DND-41 (cell line): ENCODE data around the gene RPRD2.

Source experiments
- ATAC-seq: fragments of 200-7000 bp; cut with Tn5 transposase; 3 replicates; pipeline ENCODE4 v1.9.1; 2021; ENCODE audit warnings: low read depth; ENCODE audit not compliant: insufficient read depth
- DNase-seq: peaks from one replicate; pipeline ENCODE4 v3.0.0-alpha.2; 2020
- H2AFZ ChIP-seq: 2 replicates; pipeline ENCODE4 v1.6.0; 2012; ENCODE audit warnings: low read depth, low read length
- H3K27ac ChIP-seq: 2 replicates; pipeline ENCODE4 v1.5.1; 2012; ENCODE audit warnings: low read length, inconsistent platforms
- H3K27me3 ChIP-seq: fragments of 200-600 bp; sonication (generic); 2 replicates; pipeline ENCODE4 v1.6.0; 2012; ENCODE audit warnings: low read length, mild to moderate bottlenecking, inconsistent platforms; ENCODE audit not compliant: insufficient read depth, poor library complexity
- H3K36me3 ChIP-seq: 2 replicates; pipeline ENCODE4 v1.5.1; 2012; ENCODE audit warnings: low read length, inconsistent platforms; ENCODE audit not compliant: insufficient read depth
- H3K4me1 ChIP-seq: 2 replicates; pipeline ENCODE4 v1.5.1; 2012; ENCODE audit warnings: mild to moderate bottlenecking, low read length; ENCODE audit not compliant: insufficient read depth
- H3K4me2 ChIP-seq: 2 replicates; pipeline ENCODE4 v1.6.0; 2012; ENCODE audit warnings: mild to moderate bottlenecking, moderate library complexity, low read length, inconsistent platforms; ENCODE audit not compliant: insufficient read depth
- H3K4me3 ChIP-seq, 2 experiments: fragments of 200-600 bp in 1 of 2; shearing (Covaris generic) in 1 of 2; 2 replicates each; pipeline ENCODE4 v1.5.1; 2012 to 2016; ENCODE audit warnings: inconsistent platforms in 2 of 2, low read length in 2 of 2, mild to moderate bottlenecking in 2 of 2, low read depth in 1 of 2, moderate library complexity in 1 of 2
- H3K79me2 ChIP-seq: 2 replicates; pipeline ENCODE4 v1.6.0; 2012; ENCODE audit warnings: low read length, inconsistent platforms; ENCODE audit not compliant: insufficient read depth
- H3K9ac ChIP-seq: 2 replicates; pipeline ENCODE4 v1.6.0; 2012; ENCODE audit warnings: low read depth, mild to moderate bottlenecking, inconsistent platforms, low read length, moderate library complexity
- H3K9me3 ChIP-seq: 2 replicates; pipeline ENCODE4 v1.5.1; 2012; ENCODE audit warnings: low read length, moderate library complexity, mild to moderate bottlenecking, inconsistent platforms; ENCODE audit not compliant: insufficient read depth, severe bottlenecking
- H4K20me1 ChIP-seq: 2 replicates; pipeline ENCODE4 v1.6.0; 2012; ENCODE audit warnings: low read length; ENCODE audit not compliant: insufficient read depth
- EZH2 ChIP-seq: IDR thresholded peaks from 3 replicates; pipeline ENCODE4 v1.6.1; 2012; ENCODE audit warnings: borderline replicate concordance, low read depth, mild to moderate bottlenecking, moderate library complexity, low read length, inconsistent platforms; ENCODE audit not compliant: severe bottlenecking
- TF ChIP-seq, protein P1 (sequence below): IDR thresholded peaks from 2 replicates; pipeline ENCODE4 v1.5.1; 2012; ENCODE audit warnings: borderline replicate concordance, low read length, moderate library complexity, mild to moderate bottlenecking; ENCODE audit not compliant: poor library complexity, severe bottlenecking; ENCODE audit errors: extremely low read depth

Gene RPRD2

DNA sequence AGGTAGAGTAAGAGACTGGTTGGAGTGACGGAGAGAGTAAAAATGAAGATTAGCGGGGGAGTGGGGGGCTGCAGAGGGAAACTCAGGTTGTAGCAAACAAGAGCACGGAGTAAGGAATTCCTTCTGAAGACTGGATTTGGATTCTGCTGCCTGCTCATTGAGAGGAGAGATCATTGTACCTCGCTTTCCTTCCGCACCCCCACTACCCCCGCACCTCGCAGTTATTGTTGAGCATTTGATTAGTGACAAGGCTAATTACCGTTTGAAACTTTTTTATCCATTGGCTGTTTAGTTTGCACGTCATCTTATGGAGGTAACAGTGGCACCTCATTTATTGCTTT, 42.2 kb upstream of the RPRD2 start:
- Histone ChIP-seq H3K79me2 (peaks cover 58% of the 10 kb centered on the region), H3K27ac (peak overlapping the region; percentile 93), H3K36me3 (peaks cover 34% of the 10 kb centered on the region), H3K9me3 (no peaks in the 10 kb centered on the region), H3K27me3 (no peaks in the 10 kb centered on the region), H3K9ac (peak overlapping the region; percentile 72), H3K4me1 (peaks cover 35% of the 10 kb centered on the region), H4K20me1 (0 out of 2 replicates have a peak, but pooled peaks cover 15% of the 10 kb centered on the region), H3K4me2 (peak overlapping the region; percentile 73), H2AFZ (peak overlapping the region; percentile 87), H3K4me3 (peak overlapping the region; percentile 52 to 81)
- ATAC-seq, result no peak
- DNase-seq, result no peak
- TF ChIP-seq, protein P1, sequence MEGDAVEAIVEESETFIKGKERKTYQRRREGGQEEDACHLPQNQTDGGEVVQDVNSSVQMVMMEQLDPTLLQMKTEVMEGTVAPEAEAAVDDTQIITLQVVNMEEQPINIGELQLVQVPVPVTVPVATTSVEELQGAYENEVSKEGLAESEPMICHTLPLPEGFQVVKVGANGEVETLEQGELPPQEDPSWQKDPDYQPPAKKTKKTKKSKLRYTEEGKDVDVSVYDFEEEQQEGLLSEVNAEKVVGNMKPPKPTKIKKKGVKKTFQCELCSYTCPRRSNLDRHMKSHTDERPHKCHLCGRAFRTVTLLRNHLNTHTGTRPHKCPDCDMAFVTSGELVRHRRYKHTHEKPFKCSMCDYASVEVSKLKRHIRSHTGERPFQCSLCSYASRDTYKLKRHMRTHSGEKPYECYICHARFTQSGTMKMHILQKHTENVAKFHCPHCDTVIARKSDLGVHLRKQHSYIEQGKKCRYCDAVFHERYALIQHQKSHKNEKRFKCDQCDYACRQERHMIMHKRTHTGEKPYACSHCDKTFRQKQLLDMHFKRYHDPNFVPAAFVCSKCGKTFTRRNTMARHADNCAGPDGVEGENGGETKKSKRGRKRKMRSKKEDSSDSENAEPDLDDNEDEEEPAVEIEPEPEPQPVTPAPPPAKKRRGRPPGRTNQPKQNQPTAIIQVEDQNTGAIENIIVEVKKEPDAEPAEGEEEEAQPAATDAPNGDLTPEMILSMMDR, result no peak
- no peak for TF ChIP-seq EZH2

- H3K27me3 ChIP-seq, result no peaks in the 10 kb centered on the region
- H3K36me3 ChIP-seq, result peaks cover 39% of the 10 kb centered on the region
- H3K9me3 ChIP-seq, result no peaks in the 10 kb centered on the region
- peak overlapping the region; percentile 52 to 81; a peak in 3 of 4 replicates for H3K4me3 ChIP-seq
- H3K4me1 ChIP-seq, result peaks cover 35% of the 10 kb centered on the region
- H3K27ac ChIP-seq, result peak overlapping the region; percentile 93
- H2AFZ ChIP-seq, result no peak overlapping the region
- H3K79me2 ChIP-seq, result peaks cover 60% of the 10 kb centered on the region
- ATAC-seq (no peak), DNase-seq (no peak)
- TF ChIP-seq EZH2, result no peak
- TF ChIP-seq, protein P1, result no peak
- H3K4me2 ChIP-seq, result peak overlapping the region; percentile 73
- peak overlapping the region; percentile 72 for H3K9ac ChIP-seq
- peaks cover 17% of the 10 kb centered on the region; the same call in 1 of the 2 replicates for H4K20me1 ChIP-seq
These were observed 41.6 kb upstream of the RPRD2 start for GRCh38 chr1:150322310-150322709.

DNA sequence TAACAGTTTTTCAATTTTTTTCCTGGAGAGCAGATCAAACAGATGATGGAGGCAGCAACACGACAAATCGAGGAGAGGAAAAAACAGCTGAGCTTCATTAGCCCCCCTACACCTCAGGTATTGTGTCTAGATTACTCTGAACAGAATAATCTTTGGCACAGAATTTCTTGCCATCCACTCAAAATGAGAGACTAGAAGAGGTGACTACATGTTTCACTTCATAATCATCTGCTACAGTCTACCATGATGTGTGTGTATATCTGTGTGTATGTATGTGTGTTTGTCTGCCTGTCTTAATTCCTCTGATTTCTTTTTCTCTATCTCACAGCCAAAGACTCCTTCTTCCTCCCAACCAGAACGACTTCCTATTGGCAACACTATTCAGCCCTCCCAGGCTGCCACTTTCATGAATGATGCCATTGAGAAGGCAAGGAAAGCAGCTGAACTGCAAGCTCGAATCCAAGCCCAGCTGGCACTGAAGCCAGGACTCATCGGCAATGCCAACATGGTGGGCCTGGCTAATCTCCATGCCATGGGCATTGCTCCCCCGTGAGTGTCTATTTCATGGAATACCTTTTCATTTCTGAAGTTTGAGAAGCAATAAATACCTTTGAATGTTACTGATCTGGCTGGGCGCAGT, 31.2 kb upstream of the RPRD2 start:
- H3K4me1 ChIP-seq, result no peaks in the 10 kb centered on the region
- no peaks in the 10 kb centered on the region for H3K9me3 ChIP-seq
- H2AFZ ChIP-seq, result no peak overlapping the region
- TF ChIP-seq, protein P1, result no peak
- no peak for TF ChIP-seq EZH2
- H3K4me3 ChIP-seq, result no peak overlapping the region
- peaks cover 19% of the 10 kb centered on the region; the same call in 1 of the 2 replicates for H3K79me2 ChIP-seq
- ATAC-seq, result no peak
- peaks cover 94% of the 10 kb centered on the region for H3K36me3 ChIP-seq
- no peak overlapping the region for H3K4me2 ChIP-seq
- no peaks in the 10 kb centered on the region; the same call in 1 of the 2 replicates for H4K20me1 ChIP-seq
- no peak overlapping the region for H3K9ac ChIP-seq
- H3K27me3 ChIP-seq, result no peaks in the 10 kb centered on the region
- H3K27ac ChIP-seq, result no peak overlapping the region
- DNase-seq, result no peak

- Histone ChIP-seq H2AFZ (no peak overlapping the region), H3K27me3 (no peaks in the 10 kb centered on the region), H3K9ac (no peak overlapping the region), H4K20me1 (no peaks in the 10 kb centered on the region), H3K36me3 (peaks cover 86% of the 10 kb centered on the region), H3K4me1 (no peaks in the 10 kb centered on the region), H3K9me3 (no peaks in the 10 kb centered on the region), H3K79me2 (no peaks in the 10 kb centered on the region), H3K4me2 (no peak overlapping the region), H3K27ac (no peak overlapping the region), H3K4me3 (no peak overlapping the region)
- DNase-seq, result no peak
- no peak for TF ChIP-seq EZH2
- TF ChIP-seq, protein P1, result no peak
- ATAC-seq, result no peak
These were observed 17.6 kb upstream of the RPRD2 start for GRCh38 chr1:150346316-150346715.
